Stimulated activated CD4-positive, alpha-beta T cell treated with anti-CD3 and anti-CD28 coated beads, TNF-alpha, amount 100 ng/mL, for 4 hours (primary cell): ENCODE results near the gene DIS3L2.
"Not testable (repeated sequence)": the region's sequence is repeated elsewhere in the genome, so short reads cannot be mapped to it uniquely, and the experiment has no call there.

ENCODE experiments used
- DNase-seq, 3 experiments: peaks; one replicate each; pipeline ENCODE4 v3.0.0-alpha.2; 2020; ENCODE audit warnings: low read depth in 3 of 3

Gene DIS3L2

GRCh38 chr2:231928901-231929725, 32.4 kb upstream of the DIS3L2 start:
- DNase-seq = no peak

DNA sequence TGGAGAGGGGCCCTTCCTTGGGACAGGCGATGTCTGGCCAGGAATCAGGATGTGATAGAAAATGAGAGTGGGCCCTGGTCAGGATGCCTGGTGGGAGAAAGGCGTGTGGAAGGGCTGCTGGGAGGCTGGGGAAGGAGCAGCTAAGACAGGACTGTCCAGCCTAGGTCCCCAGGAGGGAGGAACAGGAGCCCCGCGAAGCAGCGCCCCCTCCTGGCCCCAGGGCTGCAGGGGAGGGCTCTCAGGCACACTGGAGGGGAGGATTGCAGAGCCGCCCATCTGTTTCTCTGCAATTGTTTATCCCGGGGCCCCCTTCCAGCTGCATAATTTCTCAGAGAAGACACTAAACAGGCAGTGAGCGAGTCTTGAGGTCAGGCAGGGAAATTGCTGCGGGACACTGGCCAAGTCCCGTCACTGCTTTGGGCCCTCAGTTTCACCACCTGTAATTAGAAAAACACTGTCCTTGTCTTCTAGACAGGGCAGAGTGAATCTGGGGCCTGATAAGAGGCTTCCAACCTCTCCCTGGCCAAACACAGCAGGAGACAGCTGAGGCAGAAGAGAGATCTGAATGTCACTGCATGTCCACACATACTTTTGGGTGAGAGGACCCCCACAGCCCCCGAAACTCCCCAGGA, 31.4 kb upstream of the DIS3L2 start:
- DNase-seq = no peak

GRCh38 chr2:231930593-231931281, 30.8 kb upstream of the DIS3L2 start:
- no peak for DNase-seq

GRCh38 chr2:231931481-231931915, 30.0 kb upstream of the DIS3L2 start:
- DNase-seq = no peak

- DNase-seq = no peak
Measured at GRCh38 chr2:231932711-231932970, 28.9 kb upstream of the DIS3L2 start.

DNA sequence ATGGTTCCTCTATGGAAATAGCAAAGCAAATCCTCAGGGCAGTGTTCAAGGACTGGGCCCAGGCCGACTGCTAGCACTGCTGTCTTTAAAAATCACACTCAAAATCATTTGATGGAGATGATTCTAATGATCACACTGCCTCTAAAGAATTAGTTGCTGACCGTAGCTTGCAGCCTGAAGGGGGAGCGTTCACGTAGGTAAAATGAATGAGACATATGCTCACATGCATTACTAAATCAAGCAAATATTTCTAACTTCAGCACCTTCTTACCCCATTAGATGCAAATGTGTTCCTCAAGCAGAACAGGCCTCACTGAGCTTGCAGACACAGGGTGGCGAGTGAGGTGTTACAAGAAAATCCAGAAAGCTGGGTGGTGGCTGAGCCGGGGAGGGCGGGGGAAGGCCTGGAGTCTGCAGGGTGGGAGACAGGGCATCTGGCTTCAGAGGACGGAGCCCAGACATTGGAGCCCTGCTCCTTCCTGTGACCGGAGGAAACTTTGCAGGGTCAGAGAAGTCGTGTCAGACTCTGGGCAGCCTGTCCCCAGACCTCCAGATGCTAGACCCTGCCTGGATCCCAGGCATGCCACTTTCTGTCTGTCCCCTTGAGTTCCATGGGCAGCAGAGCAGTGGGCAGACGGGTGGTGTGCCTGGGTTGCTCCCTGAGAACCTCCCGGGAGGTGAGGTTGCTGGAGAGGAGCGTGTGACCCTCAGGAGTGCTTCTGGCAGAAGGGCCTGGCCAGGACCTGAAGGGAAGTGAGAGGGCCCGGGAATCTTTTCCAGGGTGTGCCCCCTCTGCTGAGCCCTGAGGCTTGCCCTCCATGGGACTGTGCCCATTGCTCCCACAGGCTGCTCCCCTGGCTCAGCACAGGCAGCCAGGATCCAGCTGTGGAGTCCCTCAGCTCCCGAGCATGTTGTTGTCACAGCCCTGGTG, 28.3 kb upstream of the DIS3L2 start:
- DNase-seq = no peak

GRCh38 chr2:231933916-231934401, 27.6 kb upstream of the DIS3L2 start:
- DNase-seq = no peak

GRCh38 chr2:231934441-231935206, 26.9 kb upstream of the DIS3L2 start:
- no peak for DNase-seq

- no peak for DNase-seq
Measured at GRCh38 chr2:231935207-231935524, 26.3 kb upstream of the DIS3L2 start.

DNA sequence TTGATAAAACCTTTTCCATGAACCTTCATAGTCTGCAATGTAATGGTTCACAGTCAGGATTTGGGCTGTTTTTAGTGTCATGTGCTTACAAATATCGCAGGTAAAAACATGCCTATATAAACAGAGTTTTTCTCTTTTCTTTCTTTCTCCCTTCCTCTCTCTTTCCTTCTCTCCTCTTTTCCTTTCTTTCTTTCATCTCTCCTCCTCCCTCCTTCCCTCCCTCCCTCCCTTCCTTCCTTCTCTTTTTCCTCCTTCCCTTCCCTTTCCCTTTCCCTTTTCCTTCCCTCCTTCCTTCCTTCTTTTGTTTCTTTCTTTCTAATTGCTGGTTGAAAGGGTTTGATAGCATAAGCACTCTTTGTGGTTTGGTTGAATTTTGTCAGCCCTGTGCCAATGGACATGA, 25.7 kb upstream of the DIS3L2 start:
- no peak for DNase-seq

- no peak for DNase-seq
Measured at GRCh38 chr2:231936491-231936890, 25.0 kb upstream of the DIS3L2 start.

DNA sequence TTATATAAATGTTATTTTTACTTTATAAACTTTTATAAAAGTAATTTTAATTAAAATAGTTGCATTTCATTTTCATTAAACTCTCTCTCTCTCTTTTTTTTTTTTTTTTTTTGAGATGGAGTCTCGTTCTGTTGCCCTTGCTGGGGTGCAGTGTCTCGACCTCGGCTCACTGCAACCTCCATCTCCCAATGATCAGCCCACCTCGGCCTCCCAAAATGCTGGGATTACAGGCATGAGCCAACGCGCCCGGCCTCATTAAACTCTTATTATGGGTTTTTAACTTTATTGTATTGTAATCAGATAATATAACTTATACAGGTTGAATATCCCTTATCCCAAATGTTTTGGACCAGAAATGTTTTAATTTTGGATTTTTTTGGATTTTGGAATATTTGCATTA, 24.5 kb upstream of the DIS3L2 start:
- DNase-seq = no peak

DNA sequence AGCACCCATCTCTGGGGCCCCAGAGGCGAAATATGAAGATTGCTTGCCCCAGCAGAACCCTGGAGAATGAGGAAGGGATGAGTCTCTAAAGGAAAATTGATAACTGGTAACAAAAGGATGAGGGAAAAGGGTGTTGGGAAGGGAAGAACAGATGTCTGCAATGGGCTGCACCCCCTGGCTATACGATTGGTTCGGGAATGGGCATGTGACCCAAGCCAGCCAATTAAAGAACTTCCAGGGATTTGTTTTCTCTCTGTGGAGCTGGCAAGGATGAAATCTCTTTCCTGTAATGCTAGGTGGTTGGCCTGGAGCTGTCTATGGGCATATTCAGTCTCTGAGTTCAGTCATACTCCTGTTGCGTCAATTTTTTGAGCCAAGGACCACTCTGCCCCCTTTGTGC, 22.5 kb upstream of the DIS3L2 start:
- DNase-seq = no peak

- no peak for DNase-seq
Measured at GRCh38 chr2:231940795-231941194, 20.7 kb upstream of the DIS3L2 start.

DNA sequence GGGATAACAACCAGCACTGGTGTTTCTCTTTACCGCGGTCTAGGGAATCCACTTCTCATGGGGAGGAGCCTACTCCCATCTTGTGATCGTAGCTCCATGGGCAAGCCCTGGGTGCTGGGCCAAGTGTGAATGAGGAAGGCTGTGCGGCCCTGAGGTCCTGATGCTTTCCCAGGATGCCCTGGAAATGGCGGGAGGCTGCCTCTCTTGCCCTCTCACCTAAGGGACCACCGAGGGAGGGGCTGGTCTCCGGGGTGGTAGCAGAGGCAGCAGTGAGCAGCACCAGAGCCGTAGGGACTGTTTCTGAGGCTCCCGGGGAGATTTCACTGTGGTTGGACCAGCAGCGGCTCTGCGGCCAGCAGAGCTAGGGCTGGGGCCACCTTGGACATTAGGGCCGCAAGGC, 19.8 kb upstream of the DIS3L2 start:
- no peak for DNase-seq

GRCh38 chr2:231942180-231942579, 19.3 kb upstream of the DIS3L2 start:
- no peak for DNase-seq

GRCh38 chr2:231946241-231946814, 15.2 kb upstream of the DIS3L2 start:
- DNase-seq = no peak

GRCh38 chr2:231947112-231947511, 14.4 kb upstream of the DIS3L2 start:
- not testable (repeated sequence) for DNase-seq

DNA sequence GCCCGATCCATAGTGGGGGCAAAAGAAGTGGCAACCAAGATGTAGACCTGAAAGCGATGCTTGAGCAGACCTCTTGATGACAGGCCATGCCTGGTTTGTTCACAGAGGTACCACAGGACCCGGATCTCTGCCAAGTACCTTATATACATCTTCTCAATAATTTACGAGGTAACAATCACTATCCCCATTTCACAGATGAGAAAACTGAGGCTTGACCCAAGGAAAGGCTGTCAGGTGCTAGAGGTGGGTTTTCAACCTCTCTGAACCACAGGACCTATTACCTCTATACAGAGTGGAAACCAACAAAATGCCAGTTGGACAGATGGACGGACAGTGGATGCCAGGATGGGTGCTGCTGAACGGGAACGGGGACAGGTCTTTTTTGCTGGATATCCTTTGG, 13.8 kb upstream of the DIS3L2 start:
- DNase-seq = no peak

DNA sequence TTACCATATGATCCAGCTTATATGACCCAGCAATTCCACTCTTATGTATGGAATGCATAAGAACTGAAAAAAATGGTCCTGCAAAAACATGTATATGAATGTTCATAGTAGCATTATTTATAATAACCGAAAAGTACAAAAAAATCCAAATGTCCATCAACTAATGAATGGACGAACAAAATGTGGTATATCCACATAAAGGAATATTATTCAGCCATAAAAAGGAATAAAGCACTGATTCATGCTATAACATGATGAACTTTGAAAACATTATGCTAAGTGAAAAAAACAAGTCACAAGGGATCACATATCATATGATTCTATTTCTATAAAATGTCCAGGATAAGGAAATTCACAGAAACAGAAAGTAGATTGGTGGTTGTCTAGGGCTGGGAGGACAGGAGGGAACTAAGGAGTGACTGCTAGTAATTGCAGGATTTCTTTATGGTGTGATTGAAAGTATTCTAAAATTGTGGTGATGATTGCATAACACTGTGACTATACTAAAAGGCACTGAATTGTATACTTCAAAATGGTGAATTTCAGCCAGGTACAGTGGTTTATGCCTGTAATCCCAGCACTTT, 10.0 kb upstream of the DIS3L2 start:
- DNase-seq = no peak
